Stimulated activated CD4-positive, alpha-beta T cell treated with anti-CD3 and anti-CD28 coated beads, TNF-alpha, amount 100 ng/mL, for 1 hour (primary cell): ENCODE results near the gene CD7.

Experiments used
- DNase-seq, 3 donors: peaks; one replicate each; pipeline ENCODE4 v3.0.0-alpha.2; 2020; ENCODE audit warnings: low read depth in 3 of 3, low spot score in 1 of 3

Gene CD7

DNA sequence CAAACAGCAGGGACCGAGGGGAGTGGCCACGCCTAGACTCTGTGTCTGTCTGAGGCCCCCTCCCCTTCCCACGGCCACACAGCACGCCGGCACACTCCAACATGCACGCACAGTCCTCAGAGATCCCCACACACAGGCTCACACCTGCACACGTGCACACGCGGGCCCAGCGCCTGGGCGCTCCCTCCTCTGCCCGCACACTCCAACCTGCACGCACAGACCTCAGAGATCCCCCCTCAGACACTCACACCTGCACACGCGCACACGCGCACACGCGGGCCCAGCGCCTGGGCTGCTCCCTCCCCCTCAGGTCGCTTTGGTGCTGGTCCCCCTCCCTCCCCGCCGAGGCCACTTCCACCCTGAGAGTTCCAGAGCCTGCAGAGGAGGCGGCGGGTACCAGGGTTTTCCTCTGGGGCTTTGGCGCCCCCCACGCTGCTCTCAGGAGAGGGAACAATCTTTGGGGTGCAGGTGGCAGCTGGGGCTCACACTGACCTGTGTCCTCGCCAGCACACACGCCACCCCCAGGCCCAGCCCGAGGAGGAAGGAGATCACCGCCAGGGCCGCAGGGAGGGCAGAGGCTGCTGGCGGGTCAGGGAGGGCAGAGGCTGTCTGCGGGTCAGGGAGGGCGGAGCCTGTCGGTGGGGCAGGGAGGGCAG, 1.6 kb downstream of the CD7 start:
- no peak for DNase-seq

DNA sequence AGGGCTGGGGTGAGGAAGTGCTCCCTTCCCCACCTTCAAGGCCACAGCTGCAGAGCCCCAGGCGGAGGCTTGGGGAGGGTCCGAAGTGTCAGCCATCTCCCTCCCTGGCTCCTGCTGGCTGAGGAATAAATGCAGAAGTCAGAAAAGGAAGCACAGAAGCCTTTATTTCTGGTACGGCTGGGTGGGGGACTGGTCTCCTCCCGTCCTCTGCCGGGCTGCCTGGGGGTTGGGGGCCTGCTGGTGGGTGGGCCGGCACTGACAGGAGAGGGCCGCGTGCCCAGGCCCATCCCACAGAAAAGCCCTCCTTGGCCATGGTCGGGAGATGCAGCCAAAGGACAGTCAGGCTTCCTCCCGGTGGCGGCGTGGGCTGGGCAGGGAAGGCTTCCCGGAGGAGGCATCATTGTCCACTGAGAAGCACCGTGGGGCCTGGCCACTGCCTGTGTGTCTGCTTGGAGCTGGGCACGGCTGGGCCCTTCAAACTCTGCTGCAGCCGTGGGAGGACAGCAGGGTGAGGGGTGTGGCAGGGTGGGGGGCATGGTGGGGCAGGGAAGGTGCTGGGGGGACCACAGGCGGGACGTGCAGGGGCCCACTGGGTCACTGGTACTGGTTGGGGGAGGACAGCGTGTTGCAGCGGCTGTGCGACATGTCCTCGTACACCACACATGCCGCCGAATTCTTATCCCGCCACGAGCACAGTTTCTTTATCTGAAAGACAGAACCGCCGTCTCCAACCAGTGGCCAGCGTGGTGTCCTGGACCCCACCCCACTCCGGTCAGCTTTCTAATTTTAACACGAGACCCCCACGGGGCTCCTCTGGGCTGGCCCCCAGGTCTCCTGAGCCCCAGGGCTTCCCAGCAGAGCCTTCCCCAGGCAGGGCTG, 2.4 kb downstream of the CD7 start:
- DNase-seq, result no peak

DNA sequence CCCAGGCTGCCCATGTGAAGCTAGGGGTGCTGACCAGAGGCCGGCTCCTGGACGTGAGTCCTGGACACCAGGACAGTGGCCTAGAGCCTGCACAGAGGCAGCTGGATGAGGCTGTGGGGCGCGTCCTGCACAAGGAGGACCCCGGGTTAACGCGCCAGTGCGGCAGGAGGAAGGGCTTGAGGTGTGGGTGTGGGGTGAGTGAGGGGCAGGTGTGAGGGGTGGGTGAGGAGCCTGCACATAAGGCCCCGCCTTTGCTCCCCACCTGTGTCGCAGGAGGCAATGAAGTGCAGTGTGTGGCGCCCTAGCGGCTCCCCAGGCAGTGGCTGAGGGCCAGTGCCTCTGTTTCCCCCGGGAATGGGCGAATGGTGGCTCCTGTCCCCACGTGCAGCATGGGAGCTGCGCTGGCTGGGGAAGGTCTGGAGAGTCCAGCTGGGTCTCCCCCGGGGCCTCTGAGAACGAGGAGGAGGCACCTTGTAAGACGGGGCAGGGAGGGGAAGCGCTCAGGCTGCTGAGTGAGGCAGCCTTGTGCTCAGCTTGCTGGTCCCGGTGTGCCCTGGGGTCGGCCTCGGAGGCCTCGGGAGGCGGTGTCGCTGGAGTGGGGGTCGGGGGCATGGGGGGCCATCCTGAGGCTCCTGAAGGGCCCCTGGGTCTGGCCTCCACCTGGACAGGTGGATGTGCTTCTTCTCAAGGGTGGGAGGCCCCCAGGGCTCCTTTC, 3.2 kb downstream of the CD7 start:
- no peak for DNase-seq

DNA sequence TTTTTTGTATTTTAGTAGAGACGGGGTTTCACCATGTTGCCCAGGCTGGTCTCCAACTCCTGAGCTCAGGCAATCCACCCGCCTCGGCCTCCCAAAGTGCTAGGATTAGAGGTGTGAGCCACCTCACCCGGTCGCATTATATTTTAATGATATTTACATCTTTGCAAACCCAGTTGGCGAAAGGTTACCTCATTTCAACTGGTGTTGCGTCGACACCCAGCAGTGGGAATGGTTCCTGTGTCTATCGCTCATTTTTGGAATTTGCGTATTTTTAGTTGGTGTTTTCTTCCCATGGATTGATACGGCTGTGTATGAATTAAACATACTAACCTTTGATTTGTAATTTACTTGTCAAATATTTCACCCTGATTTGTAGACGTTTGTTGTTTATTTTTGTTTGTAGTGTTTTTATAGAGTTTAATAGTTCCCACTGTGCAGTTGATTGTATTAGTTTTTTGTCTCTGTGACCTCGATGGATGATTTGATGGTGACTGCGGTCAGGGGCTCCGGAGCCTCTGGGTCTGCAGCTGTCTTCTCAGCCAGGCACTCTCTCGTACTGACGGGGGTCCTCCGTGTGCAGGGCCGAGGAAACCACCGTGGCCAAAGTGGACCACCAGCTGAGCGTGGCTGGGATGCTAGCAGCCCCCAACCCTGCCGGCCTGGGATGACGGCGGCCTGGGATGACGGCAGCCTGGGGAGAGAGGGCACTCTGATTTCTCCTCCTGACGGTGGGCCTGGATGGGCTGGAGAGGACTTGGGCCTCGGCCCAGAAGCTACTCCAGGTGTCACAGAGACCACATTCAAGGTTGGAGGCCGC, 4.0 kb downstream of the CD7 start:
- DNase-seq, result no peak

DNA sequence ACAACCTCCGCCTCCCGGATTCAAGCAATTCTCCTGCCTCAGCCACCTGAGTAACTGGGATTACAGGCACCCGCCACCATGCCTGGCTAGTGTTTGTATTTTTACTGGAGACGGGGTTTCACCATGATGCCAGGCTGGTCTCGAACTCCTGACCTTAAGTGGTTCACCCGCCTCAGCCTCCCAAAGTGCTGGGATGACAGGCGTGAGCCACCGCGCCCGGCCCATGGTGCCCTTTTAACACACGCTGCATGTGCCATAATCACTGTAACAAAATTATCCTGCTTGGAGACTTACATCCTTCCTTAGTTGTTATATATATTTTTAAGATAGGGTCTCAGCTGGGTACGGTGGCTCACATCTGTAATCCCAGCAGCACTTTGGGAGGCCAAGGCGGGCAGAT, 5.4 kb downstream of the CD7 start:
- DNase-seq, result no peak

DNA sequence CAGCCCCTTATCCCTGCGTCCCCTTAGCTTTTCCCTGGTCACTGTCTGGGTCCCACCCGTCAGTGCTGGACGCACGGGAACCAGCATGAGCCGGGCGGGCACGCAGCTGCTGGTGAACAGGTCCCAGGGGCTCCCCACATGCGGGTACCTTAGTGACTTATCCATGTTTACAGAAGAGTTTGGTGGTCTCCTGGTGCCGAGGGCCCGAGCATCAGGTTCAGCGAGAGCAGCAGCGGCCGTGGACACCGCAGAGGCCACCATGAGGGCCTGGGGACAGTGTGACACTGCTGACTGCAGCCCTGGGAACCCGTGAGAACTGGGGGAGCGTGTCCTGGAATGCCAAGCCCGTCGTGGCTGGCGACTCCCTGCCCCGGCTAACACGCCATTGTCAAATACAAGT, 6.5 kb downstream of the CD7 start:
- no peak for DNase-seq

DNA sequence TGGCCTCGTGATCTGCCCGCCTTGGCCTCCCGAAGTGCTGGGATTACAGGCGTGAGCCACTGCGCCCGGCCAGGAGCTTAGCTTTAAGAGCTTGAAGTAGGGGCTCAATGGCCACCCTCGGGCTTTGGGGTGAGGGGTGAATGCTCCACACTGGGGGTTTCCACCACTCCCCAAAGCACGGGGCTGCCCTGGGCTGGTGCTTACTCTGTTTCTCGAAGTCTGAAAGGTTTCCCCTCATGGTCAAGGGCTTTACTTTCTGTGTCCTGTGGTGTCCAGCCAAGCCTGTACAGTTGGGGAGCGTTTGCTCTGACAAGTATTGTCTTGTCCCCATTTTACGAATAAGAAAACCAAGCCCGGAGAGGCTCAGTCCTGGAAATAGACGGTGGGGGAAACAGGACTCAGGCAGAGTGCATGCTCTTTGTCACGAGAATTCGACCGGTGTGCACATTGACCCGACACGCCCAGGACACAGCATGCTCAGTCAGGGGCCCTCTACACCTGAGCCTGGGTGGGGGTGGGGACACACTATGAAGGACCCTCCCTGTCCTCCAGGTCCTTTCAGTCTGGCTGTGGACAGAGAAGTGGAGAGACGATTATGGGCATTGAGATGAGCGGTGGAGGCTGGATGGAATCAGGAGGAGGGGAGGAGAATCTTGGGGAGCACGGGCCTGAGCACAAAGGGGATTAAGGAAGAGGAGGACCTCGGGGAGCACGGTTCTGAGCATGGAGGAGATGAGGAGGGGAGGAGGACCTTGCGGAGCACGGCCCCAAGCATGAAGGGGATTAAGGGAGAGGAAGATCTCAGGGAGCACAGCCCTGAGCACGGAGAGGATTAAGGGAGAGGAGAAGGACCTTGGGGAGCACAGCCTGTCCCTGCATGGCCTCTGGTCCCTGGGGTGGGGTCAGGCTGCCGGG, 7.5 kb downstream of the CD7 start:
- DNase-seq, result no peak

DNA sequence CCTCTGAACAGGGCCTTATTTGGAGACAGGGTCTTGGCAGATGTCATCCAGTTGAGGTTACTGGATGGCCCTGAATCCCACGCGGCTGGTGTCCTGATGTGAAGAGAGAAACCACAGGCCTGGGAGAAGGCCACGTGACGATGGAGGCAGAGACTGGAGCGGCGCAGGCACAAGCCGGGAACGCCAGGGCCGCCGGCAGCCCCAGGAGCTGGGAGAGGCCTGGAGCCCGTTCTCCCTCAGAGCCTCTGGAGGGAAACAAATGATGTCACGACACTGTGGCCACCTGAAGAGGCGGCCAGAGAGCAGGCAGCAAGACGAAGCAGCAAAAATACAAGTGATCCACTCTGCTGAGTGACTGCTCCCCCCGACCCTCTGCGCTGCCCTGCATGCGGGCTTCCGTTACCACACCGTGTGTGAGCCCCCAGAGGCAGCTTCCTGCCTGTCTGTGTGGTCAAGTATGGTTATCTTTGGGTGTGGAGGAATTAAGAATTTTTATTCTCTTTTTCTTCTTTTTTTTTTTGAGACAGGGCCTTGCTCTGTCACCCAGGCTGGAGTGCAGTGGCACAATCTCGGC, 11.6 kb downstream of the CD7 start:
- DNase-seq, result no peak

DNA sequence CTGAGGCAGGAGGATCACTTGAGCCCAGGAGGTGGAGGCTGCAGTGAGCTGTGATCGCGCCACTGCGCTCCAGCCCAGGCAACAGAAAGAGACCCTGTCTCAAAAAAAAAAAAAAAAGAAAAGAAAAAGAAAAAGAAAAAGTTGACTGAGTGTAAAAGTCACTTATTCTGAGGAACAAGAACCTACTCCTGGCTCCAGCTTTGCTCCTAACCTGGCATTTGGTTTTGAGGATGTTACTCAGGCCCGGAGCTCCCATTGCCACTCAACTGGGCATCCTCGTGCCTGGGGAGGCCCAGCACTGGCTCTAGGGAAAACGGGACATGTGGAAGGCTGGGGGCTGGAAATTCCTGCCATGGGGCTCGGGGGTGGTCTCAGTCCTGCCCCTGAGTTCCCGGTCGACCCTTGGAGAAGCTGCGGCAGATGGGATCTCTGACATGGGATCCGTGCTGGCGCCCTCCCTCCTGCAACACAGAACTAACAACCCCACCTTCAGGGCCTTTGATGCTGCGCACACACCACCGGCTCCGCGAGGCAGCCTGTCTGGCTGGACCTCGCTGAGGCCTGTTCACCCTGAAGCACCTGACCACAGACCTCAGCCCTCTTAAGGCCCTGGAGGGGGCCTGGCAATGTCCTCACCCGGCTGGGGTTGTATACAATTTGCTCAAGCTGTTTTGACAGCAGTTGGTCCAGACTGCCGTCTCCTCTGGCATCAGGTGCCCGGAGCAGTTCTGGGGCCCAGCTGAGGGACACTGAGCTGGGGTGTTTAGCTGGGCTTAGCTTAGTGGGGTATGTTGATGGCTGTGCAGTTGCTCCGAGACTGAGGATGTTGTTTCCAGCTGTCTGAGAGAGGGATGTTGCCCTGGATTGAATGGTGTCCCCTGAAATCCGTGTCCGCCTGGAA, 12.3 kb downstream of the CD7 start:
- DNase-seq, result no peak

DNA sequence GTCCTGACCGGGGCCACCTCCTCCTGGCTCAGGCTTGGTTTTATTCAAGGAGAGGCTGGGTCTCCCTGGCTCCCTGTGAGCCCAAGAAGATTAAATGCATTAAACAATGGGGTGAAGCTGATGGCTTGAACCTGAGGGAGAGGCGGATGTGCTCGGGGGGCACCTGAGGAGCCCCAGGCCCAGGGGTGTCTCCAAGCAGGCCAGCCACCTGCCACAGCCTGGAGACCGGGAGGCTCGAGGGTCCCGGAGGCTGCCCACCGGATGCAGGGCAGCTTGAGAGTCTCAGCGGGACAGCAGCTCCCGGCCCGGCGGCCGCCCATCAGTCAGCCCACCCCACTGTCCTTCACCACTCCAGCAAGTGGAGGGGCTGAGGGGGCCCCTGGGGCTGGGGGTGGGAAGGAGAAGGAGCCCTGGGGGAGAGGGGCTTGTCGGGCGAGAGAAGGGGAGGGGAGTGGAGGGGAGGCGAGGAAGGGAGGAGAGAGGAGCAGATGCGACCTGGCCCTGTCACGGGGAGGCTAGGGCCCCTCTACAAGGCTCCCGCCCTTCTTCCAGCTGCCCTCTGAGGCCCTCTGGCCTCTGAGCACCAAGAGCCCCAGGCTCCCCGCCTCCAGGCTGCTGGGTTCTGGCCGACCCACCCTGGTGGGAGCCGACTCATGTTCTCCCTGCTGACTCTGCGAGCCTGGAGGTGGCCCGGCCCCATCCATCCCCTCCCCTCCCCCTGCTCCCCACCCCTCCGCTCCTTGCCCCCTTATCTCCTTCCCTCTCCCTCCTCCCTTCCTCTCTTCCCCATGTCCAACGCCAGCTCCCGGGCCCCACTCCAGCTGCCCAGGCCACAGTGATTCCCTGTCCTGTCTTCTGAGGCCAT, 13.2 kb downstream of the CD7 start:
- DNase-seq, result no peak

DNA sequence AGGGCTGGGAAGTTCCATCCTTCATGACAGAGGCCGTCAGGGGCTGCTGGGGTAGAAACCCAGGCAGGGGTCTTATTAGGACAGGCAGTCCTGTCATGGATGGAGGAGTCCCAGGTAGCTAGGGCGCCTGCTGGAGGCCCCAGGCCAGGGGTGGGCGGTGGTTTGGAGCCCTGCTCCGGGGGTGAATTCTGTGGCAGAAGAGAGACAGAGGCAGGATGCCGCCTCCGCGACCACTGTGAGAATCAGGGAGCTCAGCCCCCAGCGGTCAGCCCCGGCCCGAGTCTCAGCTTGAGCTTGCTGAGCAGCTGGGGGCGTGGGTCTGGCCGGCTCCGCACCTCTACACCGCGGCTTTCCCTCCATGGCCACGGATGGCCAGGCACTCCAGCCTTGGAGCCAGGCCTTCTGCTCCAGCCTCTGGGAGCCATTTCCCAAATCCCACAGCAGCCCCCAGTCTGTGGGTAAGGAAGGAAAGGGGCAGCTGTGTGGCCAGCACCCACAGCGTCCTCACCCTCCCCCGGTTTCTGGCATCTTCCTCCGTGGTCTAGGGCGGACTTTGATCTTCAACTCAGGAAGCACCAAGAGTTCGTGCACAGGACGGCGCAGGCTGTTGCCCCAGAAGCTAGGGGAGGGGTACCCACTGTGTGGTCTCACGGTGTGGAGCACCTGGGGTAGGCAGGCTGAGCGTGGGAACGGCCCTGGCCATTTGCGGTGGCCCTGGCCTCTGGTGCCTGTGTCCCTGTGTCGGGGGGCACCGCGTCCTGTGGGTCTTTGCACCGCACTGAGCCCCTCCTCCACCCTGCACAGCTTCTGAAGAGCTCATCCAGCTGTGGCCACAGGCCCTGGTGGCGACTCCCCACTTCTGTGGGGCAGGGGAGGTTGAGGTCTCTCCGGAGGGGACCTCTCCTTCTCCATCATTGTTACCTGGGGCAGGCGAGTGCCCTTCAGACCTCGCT, 14.1 kb downstream of the CD7 start:
- DNase-seq, result no peak

DNA sequence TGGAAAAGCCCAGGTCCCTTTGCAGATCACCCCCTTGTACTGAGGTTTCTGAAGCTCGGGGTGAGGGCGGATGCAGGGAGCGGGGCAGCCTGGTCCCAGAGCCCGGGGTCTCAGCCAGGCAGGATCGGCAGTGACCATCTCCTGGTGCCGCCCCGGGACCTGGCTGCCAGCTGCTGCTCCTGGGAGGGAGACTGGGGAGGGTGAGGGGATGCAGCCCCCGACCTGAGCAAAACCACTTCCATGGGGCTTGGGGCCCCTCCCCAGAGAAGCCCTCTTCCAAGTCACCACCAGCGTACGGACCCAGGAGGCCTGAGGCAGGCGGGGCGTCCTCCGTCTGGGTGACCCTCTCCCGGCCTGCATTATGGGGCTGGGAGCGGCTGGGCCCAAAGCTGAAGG, 14.8 kb downstream of the CD7 start:
- no peak for DNase-seq

DNA sequence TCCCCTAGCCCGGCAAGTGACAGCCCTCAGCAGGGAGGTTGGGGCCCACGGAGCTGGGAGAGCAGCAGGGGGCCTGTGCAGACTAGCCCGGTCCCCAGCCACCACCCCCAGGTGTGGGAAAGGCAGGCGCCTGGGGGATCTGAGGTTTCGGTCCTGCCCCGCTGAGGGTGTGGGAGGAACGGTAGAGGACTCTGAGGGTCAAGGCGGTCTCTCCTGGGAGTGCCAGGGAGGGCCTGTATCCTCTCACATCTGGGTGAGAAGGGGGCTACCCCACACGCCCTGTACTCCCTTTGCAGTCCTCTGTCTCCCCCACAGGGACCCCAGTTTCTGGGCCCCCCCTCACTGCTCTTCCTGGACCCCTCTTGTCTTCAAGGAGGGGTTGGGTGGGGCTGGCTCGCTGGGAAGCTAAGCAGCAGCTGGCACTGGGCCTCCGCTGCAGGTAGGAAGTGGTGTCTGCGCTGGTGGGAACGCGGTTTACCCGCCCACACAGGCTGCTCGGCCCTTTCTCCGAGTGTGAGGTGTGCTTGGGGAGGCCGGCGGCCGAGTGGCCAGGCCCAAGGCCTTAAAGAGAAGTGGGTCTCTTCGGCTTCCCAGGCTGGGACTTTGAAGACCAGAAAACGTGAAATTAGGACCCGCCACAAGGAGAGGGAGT, 15.4 kb downstream of the CD7 start:
- DNase-seq, result no peak

DNA sequence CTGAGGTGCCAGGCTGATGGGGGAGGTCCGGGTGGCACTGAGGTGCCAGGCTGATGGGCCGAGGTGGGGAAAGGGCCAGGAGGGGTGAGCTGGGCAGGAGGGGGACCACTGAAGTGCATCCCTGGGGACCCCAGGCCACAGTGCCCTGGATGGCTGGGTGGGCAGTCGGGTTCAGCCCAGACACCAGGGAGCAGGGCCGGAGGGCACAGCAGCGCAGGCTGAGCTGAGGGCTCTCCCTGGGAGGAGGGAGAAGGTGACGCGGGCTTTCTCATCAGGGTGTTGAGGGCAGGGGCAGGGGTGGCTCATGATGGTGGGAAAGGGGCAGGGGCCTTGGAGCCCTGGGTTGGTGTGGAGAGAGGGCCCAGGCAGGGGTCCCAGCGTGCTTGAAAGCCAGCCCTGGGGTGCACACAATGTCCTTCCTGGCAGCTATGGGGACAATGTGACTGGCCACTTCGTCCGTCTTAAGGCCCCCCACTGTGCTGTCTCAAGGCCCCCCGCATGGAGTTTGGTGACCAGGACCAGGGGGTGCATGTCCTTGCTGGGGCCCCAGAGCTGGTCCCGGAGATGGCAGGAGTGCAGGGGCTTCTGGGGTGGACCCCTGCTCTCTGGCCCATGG, 16.0 kb downstream of the CD7 start:
- DNase-seq, result no peak

DNA sequence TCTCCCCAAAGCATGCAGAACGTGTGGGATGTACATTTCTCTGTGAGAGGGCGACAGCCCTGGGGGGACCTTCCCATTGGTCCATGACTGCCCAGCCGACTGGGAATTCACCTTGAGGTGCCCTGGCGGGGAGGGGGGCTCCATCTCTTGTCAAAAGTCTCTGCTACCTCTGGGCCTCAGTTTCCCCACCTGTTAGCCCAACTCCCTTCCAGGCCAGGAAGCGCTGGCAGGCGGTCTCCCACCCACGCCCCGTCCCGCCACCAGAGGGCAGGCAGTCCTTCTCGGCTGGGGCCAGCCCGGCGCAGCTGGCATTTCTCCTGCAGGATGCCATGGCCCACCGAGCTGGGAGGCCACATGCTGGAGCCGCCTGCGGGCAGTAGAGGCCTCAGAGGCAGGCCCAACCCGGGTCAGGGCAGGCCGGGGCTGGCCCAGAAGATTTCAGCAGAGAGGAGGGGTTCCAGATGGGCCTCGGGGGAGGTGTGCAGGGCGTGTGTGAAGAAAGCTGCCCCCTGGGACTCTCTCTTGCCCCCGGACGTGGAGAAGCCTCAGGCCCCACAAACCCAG, 16.6 kb downstream of the CD7 start:
- DNase-seq, result peak in 1 of 3 donors; percentile 54
